T-helper 17 cell (primary cell): ENCODE results near the gene KRT8. TPM values are rescaled to one million over a fixed set of nuclear protein-coding genes. Genes with fewer than 3 reads are reported as not detected.
"Not testable (repeated sequence)": the region's sequence is repeated elsewhere in the genome, so short reads cannot be mapped to it uniquely, and the experiment has no call there.

ENCODE experiments used
- ATAC-seq: fragments of 150-1000 bp; cut with Tn5 transposase; 2 replicates; pipeline ENCODE4 v1.10.0; 2021; ENCODE audit warnings: mild to moderate bottlenecking, moderate library complexity
- DNase-seq, 3 donors: peaks; one replicate each; pipeline versions ENCODE4 v3.0.0 to v3.0.0-alpha.2; 2020 to 2021
- H3K9me3 ChIP-seq: one replicate; pipeline ENCODE4 v1.7.0; 2013; ENCODE audit warnings: low read length, mild to moderate bottlenecking; ENCODE audit not compliant: control insufficient read depth, poor library complexity, severe bottlenecking
- H3K27ac Mint-ChIP-seq: one replicate; pipeline ENCODE4 v1.8.0; 2022; ENCODE audit warnings: mild to moderate bottlenecking, moderate library complexity, mixed read lengths
- H3K27me3 Mint-ChIP-seq: one replicate; pipeline ENCODE4 v1.8.0; 2022; ENCODE audit warnings: mixed read lengths
- H3K36me3 Mint-ChIP-seq: one replicate; pipeline ENCODE4 v1.8.0; 2022; ENCODE audit warnings: low read depth, mixed read lengths
- H3K4me1 Mint-ChIP-seq: one replicate; pipeline ENCODE4 v1.8.0; 2022; ENCODE audit warnings: mild to moderate bottlenecking, mixed read lengths
- H3K4me3 Mint-ChIP-seq: one replicate; pipeline ENCODE4 v1.8.0; 2022; ENCODE audit warnings: mild to moderate bottlenecking, moderate library complexity, mixed read lengths
- total RNA-seq, 4 donors: library from RNA in 2 of 4; stranded (reverse) in 2 of 4; gene quantifications; one replicate each; pipeline ENCODE4 v1.2.3 and lab custom pipeline; 2022 to 2026

The KRT8 gene
- total RNA-seq, 2 donors from 2014 or later, result 0.67 to 3.2 TPM

- Mint-ChIP-seq H3K27me3 (peaks cover 7% of the 10 kb centered on the region), H3K36me3 (no peaks in the 10 kb centered on the region), H3K27ac (no peak overlapping the region), H3K4me3 (no peak overlapping the region), H3K4me1 (peaks cover 27% of the 10 kb centered on the region)
- no peaks in the 10 kb centered on the region for H3K9me3 ChIP-seq
- peak; percentile 77 for ATAC-seq
- peak; percentile 49 to 71 (median 50) for DNase-seq
Measured at GRCh38 chr12:52870361-52871290, 34.2 kb downstream of the KRT8 start.

- no peaks in the 10 kb centered on the region for H3K27me3 Mint-ChIP-seq
- ATAC-seq, result peak; percentile 37
- DNase-seq, result no peak
- H3K36me3 Mint-ChIP-seq, result no peaks in the 10 kb centered on the region
- H3K4me3 Mint-ChIP-seq, result no peak overlapping the region
- no peak overlapping the region for H3K27ac Mint-ChIP-seq
- no peaks in the 10 kb centered on the region for H3K9me3 ChIP-seq
- peaks cover 10% of the 10 kb centered on the region for H3K4me1 Mint-ChIP-seq
Measured at GRCh38 chr12:52867642-52868041, 37.2 kb downstream of the KRT8 start.

GRCh38 chr12:52867152-52867551, 37.7 kb downstream of the KRT8 start:
- Mint-ChIP-seq H3K27ac (no peak overlapping the region), H3K4me3 (peak overlapping the region; percentile 55)

GRCh38 chr12:52865090-52865944, 39.6 kb downstream of the KRT8 start:
- DNase-seq (no peak), ATAC-seq (no peak)
- Mint-ChIP-seq H3K27ac (no peak overlapping the region), H3K4me3 (peak overlapping the region; percentile 68), H3K4me1 (peaks cover 10% of the 10 kb centered on the region), H3K27me3 (no peaks in the 10 kb centered on the region), H3K36me3 (peaks cover 3% of the 10 kb centered on the region)
- H3K9me3 ChIP-seq, result no peaks in the 10 kb centered on the region

More at GRCh38 chr12:52867152-52867551, 37.7 kb downstream of the KRT8 start:
- Mint-ChIP-seq H3K27me3 (no peaks in the 10 kb centered on the region), H3K4me1 (peaks cover 10% of the 10 kb centered on the region), H3K36me3 (peaks cover 1% of the 10 kb centered on the region)
- no peaks in the 10 kb centered on the region for H3K9me3 ChIP-seq
- DNase-seq (no peak), ATAC-seq (no peak)

GRCh38 chr12:52862023-52862422, 42.9 kb downstream of the KRT8 start:
- peaks cover 3% of the 10 kb centered on the region for H3K36me3 Mint-ChIP-seq
- ATAC-seq (no peak), DNase-seq (no peak)
- peaks cover 2% of the 10 kb centered on the region for H3K4me1 Mint-ChIP-seq
- H3K9me3 ChIP-seq, result no peaks in the 10 kb centered on the region
- H3K27ac Mint-ChIP-seq, result no peak overlapping the region
- no peaks in the 10 kb centered on the region for H3K27me3 Mint-ChIP-seq
- no peak overlapping the region for H3K4me3 Mint-ChIP-seq

GRCh38 chr12:52861511-52861910, 43.4 kb downstream of the KRT8 start:
- no peaks in the 10 kb centered on the region for H3K9me3 ChIP-seq
- H3K27me3 Mint-ChIP-seq, result no peaks in the 10 kb centered on the region
- DNase-seq, result no peak
- H3K4me3 Mint-ChIP-seq, result no peak overlapping the region
- H3K4me1 Mint-ChIP-seq, result no peaks in the 10 kb centered on the region
- H3K36me3 Mint-ChIP-seq, result peaks cover 3% of the 10 kb centered on the region
- H3K27ac Mint-ChIP-seq, result no peak overlapping the region
- ATAC-seq, result no peak

GRCh38 chr12:52860102-52860823, 44.6 kb downstream of the KRT8 start:
- H3K27me3 Mint-ChIP-seq, result no peaks in the 10 kb centered on the region
- peaks cover 3% of the 10 kb centered on the region for H3K36me3 Mint-ChIP-seq
- H3K4me3 Mint-ChIP-seq, result no peak overlapping the region
- H3K27ac Mint-ChIP-seq, result no peak overlapping the region
- DNase-seq (no peak), ATAC-seq (no peak)
- no peaks in the 10 kb centered on the region for H3K4me1 Mint-ChIP-seq
- H3K9me3 ChIP-seq, result no peaks in the 10 kb centered on the region

- DNase-seq (no peak), ATAC-seq (no peak)
- Mint-ChIP-seq H3K27ac (no peak overlapping the region), H3K4me3 (no peak overlapping the region), H3K4me1 (no peaks in the 10 kb centered on the region), H3K27me3 (peaks cover 18% of the 10 kb centered on the region), H3K36me3 (peaks cover 3% of the 10 kb centered on the region)
- H3K9me3 ChIP-seq, result no peaks in the 10 kb centered on the region
Measured at GRCh38 chr12:52857500-52857899, 47.4 kb downstream of the KRT8 start.

GRCh38 chr12:52856787-52857186, 48.1 kb downstream of the KRT8 start:
- no peaks in the 10 kb centered on the region for H3K9me3 ChIP-seq
- Mint-ChIP-seq H3K27me3 (peaks cover 25% of the 10 kb centered on the region), H3K4me1 (no peaks in the 10 kb centered on the region), H3K4me3 (no peak overlapping the region), H3K27ac (no peak overlapping the region), H3K36me3 (peaks cover 3% of the 10 kb centered on the region)
- ATAC-seq (no peak), DNase-seq (no peak)

GRCh38 chr12:52856077-52856476, 48.8 kb downstream of the KRT8 start:
- not testable (repeated sequence) for H3K4me3 Mint-ChIP-seq, H3K4me1 Mint-ChIP-seq, H3K9me3 ChIP-seq

GRCh38 chr12:52851787-52852186, 53.1 kb downstream of the KRT8 start:
- Mint-ChIP-seq H3K36me3 (peaks cover 3% of the 10 kb centered on the region), H3K4me3 (no peak overlapping the region), H3K27ac (no peak overlapping the region), H3K27me3 (peaks cover 50% of the 10 kb centered on the region), H3K4me1 (no peaks in the 10 kb centered on the region)
- DNase-seq, result no peak
- ATAC-seq, result no peak
- no peaks in the 10 kb centered on the region for H3K9me3 ChIP-seq

More at GRCh38 chr12:52856077-52856476, 48.8 kb downstream of the KRT8 start:
- ATAC-seq, H3K27ac Mint-ChIP-seq, H3K36me3 Mint-ChIP-seq, DNase-seq: not testable (repeated sequence)
- H3K27me3 Mint-ChIP-seq, result peaks cover 32% of the 10 kb centered on the region

GRCh38 chr12:52850681-52851080, 54.2 kb downstream of the KRT8 start:
- DNase-seq, result no peak
- H3K36me3 Mint-ChIP-seq, result peaks cover 3% of the 10 kb centered on the region
- H3K27ac Mint-ChIP-seq, result no peak overlapping the region
- ATAC-seq, result no peak
- no peaks in the 10 kb centered on the region for H3K9me3 ChIP-seq
- no peaks in the 10 kb centered on the region for H3K4me1 Mint-ChIP-seq
- H3K27me3 Mint-ChIP-seq, result peaks cover 53% of the 10 kb centered on the region
- no peak overlapping the region for H3K4me3 Mint-ChIP-seq

- no peak overlapping the region for H3K27ac Mint-ChIP-seq
- no peak overlapping the region for H3K4me3 Mint-ChIP-seq
- DNase-seq, result no peak
Measured at GRCh38 chr12:52849511-52849910, 55.4 kb downstream of the KRT8 start.

More at GRCh38 chr12:52849511-52849910, 55.4 kb downstream of the KRT8 start:
- Mint-ChIP-seq H3K4me1 (peaks cover 3% of the 10 kb centered on the region), H3K27me3 (peaks cover 58% of the 10 kb centered on the region), H3K36me3 (peaks cover 3% of the 10 kb centered on the region)
- H3K9me3 ChIP-seq, result no peaks in the 10 kb centered on the region
- no peak for ATAC-seq
